Erythroblast (primary cell): ENCODE results near the gene BMF.

Experiments used
- GATA1 ChIP-seq: IDR thresholded peaks from 2 replicates; pipeline ENCODE4 v1.6.1; 2011; ENCODE audit warnings: low read depth, mild to moderate bottlenecking, control low read depth, low read length, moderate library complexity
- POLR2A ChIP-seq: IDR thresholded peaks from 2 replicates; pipeline ENCODE4 v1.6.1; 2011; ENCODE audit warnings: mild to moderate bottlenecking, low read length

GRCh38 chr15:40125950-40126349, 17.3 kb upstream of the BMF start:
- TF ChIP-seq GATA1 (no peak), POLR2A (no peak)
